ENCODE results near the gene NUDT5. TPM values are rescaled to one million over a fixed set of nuclear protein-coding genes. Genes with fewer than 3 reads are reported as not detected.

NUDT5 gene
- total RNA-seq, 8 experiments from 2014 or later, result 17.1 to 99.3 (median 36.6) TPM

GRCh38 chr10:12198156-12198555 is 2.5 kb upstream of the NUDT5 start:
- Histone ChIP-seq H3K27ac (no peak overlapping the region), H3K4me3 (no peak overlapping the region), H3K4me1 (replicated peaks in 1 of 2) (peaks cover 8 to 13% of the 10 kb centered on the region in 2 donors)
- no peak for ATAC-seq (replicated peaks in 6 of 8)
- in situ Hi-C loops (cut with MboI; ENCODE audit: low pct_unique_long_range_greater_than_20kb in 2 of 9, low sequenced_read_pairs in 9 of 9, unreplicated experiment in 9 of 9), result no loop called here
- 72 to 100% (median 95%) methylated on average over 1 to 2 of the region's 2 CpGs for WGBS, 10 experiments

- Histone ChIP-seq H3K4me1 (replicated peaks in 1 of 2) (peaks cover 8 to 13% of the 10 kb centered on the region in 2 donors), H3K27ac (peak overlapping the region; percentile 80 to 93)
- ATAC-seq (replicated peaks in 6 of 8), result no peak
Observed at GRCh38 chr10:12196531-12197211, 980 bp upstream of the NUDT5 start.

GRCh38 chr10:12195281-12195602 is 449 bp downstream of the NUDT5 start:
- 0 to 8% (median 1%) methylated on average over 4 to 10 of the region's 12 CpGs; no CpG with 5 or more reads in 3 of the 10 experiments for WGBS, 10 experiments
- peak in 6 of 8 experiments; percentile 6 to 37 (median 25) for ATAC-seq (replicated peaks in 6 of 8)
- H3K4me1 ChIP-seq (replicated peaks in 1 of 2), result peaks cover 8 to 13% of the 10 kb centered on the region in 2 donors

More at GRCh38 chr10:12196531-12197211, 980 bp upstream of the NUDT5 start:
- WGBS, 10 experiments, result 4 to 26% (median 8%) methylated on average over 3 to 14 of the region's 15 CpGs
- peak overlapping the region; percentile 70 to 99 (median 83) for H3K4me3 ChIP-seq
- in situ Hi-C loops (cut with MboI; ENCODE audit: low pct_unique_long_range_greater_than_20kb in 2 of 9, low sequenced_read_pairs in 9 of 9, unreplicated experiment in 9 of 9), result no loop called here

GRCh38 chr10:12194752-12195271 is 879 bp downstream of the NUDT5 start:
- 0 to 7% (median 0%) methylated on average over 3 to 22 of the region's 27 CpGs; no CpG with 5 or more reads in 1 of the 10 experiments for WGBS, 10 experiments
- H3K4me1 ChIP-seq (replicated peaks in 1 of 2), result peaks cover 8 to 13% of the 10 kb centered on the region in 2 donors
- peak in 7 of 8 experiments; percentile 6 to 24 (median 13) for ATAC-seq (replicated peaks in 6 of 8)
- in situ Hi-C loops (cut with MboI; ENCODE audit: low pct_unique_long_range_greater_than_20kb in 2 of 9, low sequenced_read_pairs in 9 of 9, unreplicated experiment in 9 of 9), result no loop called here
- H3K27ac ChIP-seq, result no peak overlapping the region
- peak overlapping the region; percentile 70 to 99 (median 83) for H3K4me3 ChIP-seq

More at GRCh38 chr10:12195281-12195602, 449 bp downstream of the NUDT5 start:
- Histone ChIP-seq H3K4me3 (peak overlapping the region; percentile 70 to 99 (median 83)), H3K27ac (peak overlapping the region; percentile 80 to 93)
- in situ Hi-C loops (cut with MboI; ENCODE audit: low pct_unique_long_range_greater_than_20kb in 2 of 9, low sequenced_read_pairs in 9 of 9, unreplicated experiment in 9 of 9), result no loop called here

GRCh38 chr10:12193193-12193592 is 2.5 kb downstream of the NUDT5 start:
- ATAC-seq (replicated peaks in 6 of 8), result no peak
- in situ Hi-C loops (cut with MboI; ENCODE audit: low pct_unique_long_range_greater_than_20kb in 2 of 9, low sequenced_read_pairs in 9 of 9, unreplicated experiment in 9 of 9), result no loop called here
- WGBS, 10 experiments, result 44 to 100% (median 79%) methylated on average over 1 to 5 of the region's 5 CpGs; no CpG with 5 or more reads in 1 of the 10 experiments
- Histone ChIP-seq H3K4me3 (no peak overlapping the region), H3K27ac (no peak overlapping the region), H3K4me1 (replicated peaks in 1 of 2) (peaks cover 8 to 13% of the 10 kb centered on the region in 2 donors)

GRCh38 chr10:12191715-12192114 is 4.0 kb downstream of the NUDT5 start:
- in situ Hi-C loops (cut with MboI; ENCODE audit: low pct_unique_long_range_greater_than_20kb in 2 of 9, low sequenced_read_pairs in 9 of 9, unreplicated experiment in 9 of 9), result no loop called here
- 10 to 97% (median 90%) methylated on average over 2 to 3 of the region's 3 CpGs; no CpG with 5 or more reads in 3 of the 10 experiments for WGBS, 10 experiments
- Histone ChIP-seq H3K27ac (no peak overlapping the region), H3K4me1 (replicated peaks in 1 of 2) (peaks cover 5 to 7% of the 10 kb centered on the region in 2 donors), H3K4me3 (no peak overlapping the region)
- ATAC-seq (replicated peaks in 6 of 8), result no peak

GRCh38 chr10:12189426-12189825 is 6.3 kb downstream of the NUDT5 start:
- in situ Hi-C loops (cut with MboI; ENCODE audit: low pct_unique_long_range_greater_than_20kb in 2 of 9, low sequenced_read_pairs in 9 of 9, unreplicated experiment in 9 of 9), result no loop called here
- 87 to 100% (median 97%) methylated on average over 1 to 10 of the region's 10 CpGs; no CpG with 5 or more reads in 2 of the 10 experiments for WGBS, 10 experiments
- H3K4me1 ChIP-seq (replicated peaks in 1 of 2), result peaks cover 5% of the 10 kb centered on the region in 2 donors
- no peak overlapping the region for H3K27ac ChIP-seq
- ATAC-seq (replicated peaks in 6 of 8), result no peak
- H3K4me3 ChIP-seq, result no peak overlapping the region

- no peaks in the 10 kb centered on the region for H3K4me1 ChIP-seq (replicated peaks in 1 of 2)
- in situ Hi-C loops (cut with MboI; ENCODE audit: low pct_unique_long_range_greater_than_20kb in 2 of 9, low sequenced_read_pairs in 9 of 9, unreplicated experiment in 9 of 9), result no loop called here
- H3K27ac ChIP-seq, result no peak overlapping the region
- no peak overlapping the region for H3K4me3 ChIP-seq
- WGBS, 10 experiments, result 76 to 94% (median 86%) methylated on average over 3 to 6 of the region's 6 CpGs; no CpG with 5 or more reads in 1 of the 10 experiments
- no peak for ATAC-seq (replicated peaks in 6 of 8)
Observed at GRCh38 chr10:12188656-12189055, 7.0 kb downstream of the NUDT5 start.

- ATAC-seq (replicated peaks in 6 of 8), result no peak
- in situ Hi-C loops (cut with MboI; ENCODE audit: low pct_unique_long_range_greater_than_20kb in 2 of 9, low sequenced_read_pairs in 9 of 9, unreplicated experiment in 9 of 9), result no loop called here
- 80 to 100% (median 95%) methylated on average over 2 to 5 of the region's 5 CpGs for WGBS, 10 experiments
Observed at GRCh38 chr10:12187321-12187905, 8.3 kb downstream of the NUDT5 start.

GRCh38 chr10:12186323-12186722 is 9.4 kb downstream of the NUDT5 start:
- no peaks in the 10 kb centered on the region for H3K4me1 ChIP-seq (replicated peaks in 1 of 2)
- H3K4me3 ChIP-seq, result no peak overlapping the region
- WGBS, 10 experiments, result 79 to 93% (median 89%) methylated on average over 3 to 7 of the region's 8 CpGs; no CpG with 5 or more reads in 1 of the 10 experiments
- ATAC-seq (replicated peaks in 6 of 8), result no peak
- in situ Hi-C loops (cut with MboI; ENCODE audit: low pct_unique_long_range_greater_than_20kb in 2 of 9, low sequenced_read_pairs in 9 of 9, unreplicated experiment in 9 of 9), result no loop called here
- no peak overlapping the region for H3K27ac ChIP-seq

More at GRCh38 chr10:12187321-12187905, 8.3 kb downstream of the NUDT5 start:
- H3K4me1 ChIP-seq (replicated peaks in 1 of 2), result no peaks in the 10 kb centered on the region
- H3K4me3 ChIP-seq, result no peak overlapping the region
- H3K27ac ChIP-seq, result no peak overlapping the region

GRCh38 chr10:12184165-12184564 is 11.5 kb downstream of the NUDT5 start:
- 86 to 100% (median 98%) methylated on average over 1 to 3 of the region's 7 CpGs; no CpG with 5 or more reads in 2 of the 10 experiments for WGBS, 10 experiments
- in situ Hi-C loops (cut with MboI; ENCODE audit: low pct_unique_long_range_greater_than_20kb in 2 of 9, low sequenced_read_pairs in 9 of 9, unreplicated experiment in 9 of 9), result no loop called here

GRCh38 chr10:12181065-12181775 is 14.5 kb downstream of the NUDT5 start:
- no peak for ATAC-seq (replicated peaks in 6 of 8)
- 71 to 94% (median 88%) methylated on average over 2 to 10 of the region's 13 CpGs; no CpG with 5 or more reads in 1 of the 10 experiments for WGBS, 10 experiments
- in situ Hi-C loops (cut with MboI; ENCODE audit: low pct_unique_long_range_greater_than_20kb in 2 of 9, low sequenced_read_pairs in 9 of 9, unreplicated experiment in 9 of 9), result no loop called here
- Histone ChIP-seq H3K27ac (no peak overlapping the region), H3K4me3 (no peak overlapping the region), H3K4me1 (replicated peaks in 1 of 2) (peaks cover 13 to 15% of the 10 kb centered on the region in 2 donors)

More at GRCh38 chr10:12184165-12184564, 11.5 kb downstream of the NUDT5 start:
- Histone ChIP-seq H3K27ac (no peak overlapping the region), H3K4me1 (replicated peaks in 1 of 2) (peaks cover 13 to 15% of the 10 kb centered on the region in 2 donors), H3K4me3 (no peak overlapping the region)
- ATAC-seq (replicated peaks in 6 of 8), result no peak
